GM23338 (cell line): ENCODE data around the gene TNFRSF4. TPM values are rescaled to one million over a fixed set of nuclear protein-coding genes. Genes with fewer than 3 reads are reported as not detected.

Experiments
- ATAC-seq: fragments of 200-7000 bp; cut with Tn5 transposase; 3 replicates; pipeline ENCODE4 v1.9.1; 2020
- DNase-seq: peaks from one replicate; pipeline ENCODE4 v3.0.0-alpha.2; 2015; ENCODE audit warnings: low spot score
- H2AFZ ChIP-seq: fragments of 200-600 bp; sonication (generic); 2 replicates; pipeline ENCODE4 v1.8.0; 2016; ENCODE audit warnings: antibody characterized with exemption, mild to moderate bottlenecking, moderate library complexity
- H3F3A ChIP-seq: fragments of 200-600 bp; sonication (generic); replicated peaks from 2 replicates; pipeline ENCODE4 v1.8.0; 2017; ENCODE audit warnings: antibody characterized with exemption, mixed run types, low read depth
- H3K27ac ChIP-seq: fragments of 200-600 bp; sonication (generic); 2 replicates; pipeline ENCODE4 v1.6.1; 2016; ENCODE audit warnings: low read depth
- H3K27me3 ChIP-seq: fragments of 200-600 bp; sonication (generic); 2 replicates; pipeline ENCODE4 v1.8.0; 2016; ENCODE audit warnings: mild to moderate bottlenecking, mixed run types, moderate library complexity; ENCODE audit not compliant: insufficient read depth
- H3K36me3 ChIP-seq: fragments of 200-600 bp; sonication (generic); 2 replicates; pipeline ENCODE4 v1.8.0; 2016; ENCODE audit warnings: mild to moderate bottlenecking; ENCODE audit not compliant: insufficient read depth
- H3K4me1 ChIP-seq: fragments of 200-600 bp; sonication (generic); 2 replicates; pipeline ENCODE4 v1.8.0; 2016; ENCODE audit warnings: mild to moderate bottlenecking, moderate library complexity; ENCODE audit not compliant: insufficient read depth
- H3K4me2 ChIP-seq: fragments of 200-600 bp; sonication (generic); 2 replicates; pipeline ENCODE4 v1.7.1; 2017; ENCODE audit warnings: mixed run types
- H3K4me3 ChIP-seq: fragments of 200-600 bp; sonication (generic); 2 replicates; pipeline ENCODE4 v1.6.1; 2016; ENCODE audit warnings: mixed run types
- H3K79me2 ChIP-seq: fragments of 200-600 bp; sonication (generic); replicated peaks from 2 replicates; pipeline ENCODE4 v1.8.0; 2017; ENCODE audit warnings: mild to moderate bottlenecking; ENCODE audit not compliant: insufficient read depth
- H3K9me2 ChIP-seq: fragments of 200-600 bp; sonication (generic); 2 replicates; pipeline ENCODE4 v1.8.0; 2017; ENCODE audit not compliant: insufficient read depth
- H4K20me1 ChIP-seq: fragments of 200-600 bp; sonication (generic); replicated peaks from 2 replicates; pipeline ENCODE4 v1.8.0; 2017; ENCODE audit warnings: mild to moderate bottlenecking; ENCODE audit not compliant: insufficient read depth
- H3K27ac Mint-ChIP-seq: 2 replicates; pipeline ENCODE4 v1.8.0; 2020; ENCODE audit warnings: inconsistent platforms, mild to moderate bottlenecking, moderate library complexity, mixed read lengths
- H3K27me3 Mint-ChIP-seq: 3 replicates; pipeline ENCODE4 v1.8.0; 2022; ENCODE audit warnings: low read depth, mild to moderate bottlenecking, moderate library complexity, mixed read lengths, inconsistent platforms; ENCODE audit not compliant: insufficient read depth, poor library complexity
- H3K36me3 Mint-ChIP-seq: 3 replicates; pipeline ENCODE4 v1.8.0; 2021; ENCODE audit warnings: low read depth, mild to moderate bottlenecking, inconsistent platforms, moderate library complexity, mixed read lengths
- H3K4me1 Mint-ChIP-seq: 3 replicates; pipeline ENCODE4 v1.8.0; 2020; ENCODE audit warnings: mild to moderate bottlenecking, inconsistent platforms, mixed read lengths
- H3K4me3 Mint-ChIP-seq: 3 replicates; pipeline ENCODE4 v1.8.0; 2021; ENCODE audit warnings: moderate library complexity, mild to moderate bottlenecking, inconsistent platforms, mixed read lengths
- H3K9me3 Mint-ChIP-seq: 3 replicates; pipeline ENCODE4 v1.8.0; 2020; ENCODE audit warnings: moderate library complexity, mild to moderate bottlenecking, inconsistent platforms, mixed read lengths
- CREB1 ChIP-seq: fragments of 250-450 bp; sonication (Bioruptor Pico); IDR thresholded peaks from 2 replicates; pipeline ENCODE4 v1.5.0; 2020; ENCODE audit warnings: low read depth, mild to moderate bottlenecking, moderate library complexity
- EZH2 ChIP-seq: fragments of 200-600 bp; sonication (generic); IDR thresholded peaks from one replicate; pipeline ENCODE4 v1.8.0; 2017; ENCODE audit warnings: antibody characterized with exemption, mild to moderate bottlenecking, low read depth; ENCODE audit not compliant: unreplicated experiment
- EZH2phosphoT487 ChIP-seq: fragments of 200-600 bp; sonication (generic); IDR thresholded peaks from one replicate; pipeline ENCODE4 v1.8.1; 2018; ENCODE audit warnings: antibody characterized with exemption; ENCODE audit not compliant: unreplicated experiment
- NANOG ChIP-seq: IDR thresholded peaks from 2 replicates; pipeline ENCODE4 v1.6.1; 2016; ENCODE audit warnings: antibody characterized with exemption, borderline replicate concordance
- POLR2AphosphoS5 ChIP-seq: IDR thresholded peaks from 2 replicates; pipeline ENCODE4 v1.6.1; 2016; ENCODE audit warnings: antibody characterized with exemption, low read depth
- STAT1 ChIP-seq: IDR thresholded peaks from one replicate; pipeline ENCODE4 v1.6.1; 2016; ENCODE audit warnings: antibody characterized with exemption; ENCODE audit not compliant: unreplicated experiment
- ZNF114 ChIP-seq: fragments of 250-450 bp; sonication (Bioruptor Pico); IDR thresholded peaks from 2 replicates; pipeline ENCODE4 v1.5.0; 2020; ENCODE audit warnings: mild to moderate bottlenecking, moderate library complexity
- ZNF462 ChIP-seq: fragments of 250-450 bp; sonication (Bioruptor Pico); IDR thresholded peaks from 2 replicates; pipeline ENCODE4 v1.5.0; 2020; ENCODE audit warnings: mild to moderate bottlenecking, moderate library complexity
- polyA plus RNA-seq: library from polyadenylated mRNA; unstranded; fragments of >200 nt; fragmentation: Nextera tagmentation; extraction: Ambion mirVana; gene quantifications from 2 replicates; pipeline ENCODE4 v1.2.1, GENCODE V29; 2016
- total RNA-seq: library from RNA; depleted of rRNA; stranded (reverse); fragments of >200 nt; shearing (Covaris generic); gene quantifications from 2 replicates; pipeline ENCODE4 v1.2.3, GENCODE V29; 2014
- TF ChIP-seq, protein P1 (sequence below), 2 experiments: fragments of 200-600 bp in 1 of 2; sonication (generic) in 1 of 2; conservative IDR thresholded peaks; 2 replicates each; pipeline versions ENCODE4 v1.5.1 to v1.6.1; 2016 to 2017; ENCODE audit warnings: antibody characterized with exemption in 2 of 2, low read depth in 2 of 2, mild to moderate bottlenecking in 2 of 2, moderate library complexity in 1 of 2
- TF ChIP-seq, protein P2 (sequence below): IDR thresholded peaks from 2 replicates; pipeline ENCODE4 v1.6.1; 2016; ENCODE audit warnings: antibody characterized with exemption

TNFRSF4 gene
- total and polyA plus RNA-seq, 2 experiments from 2014 or later, result not detected

- Histone ChIP-seq H2AFZ (no peak overlapping the region), H3K9me2 (no peaks in the 10 kb centered on the region), H3K79me2 (0 out of 2 replicates have a peak, but pooled peaks cover under 1% of the 10 kb centered on the region), H3K4me1 (no peaks in the 10 kb centered on the region), H3F3A (no peaks in the 10 kb centered on the region), H3K27ac (no peak overlapping the region), H3K4me3 (no peak overlapping the region), H4K20me1 (peaks cover under 1% of the 10 kb centered on the region; the same call in 1 of the 2 replicates), H3K27me3 (no peaks in the 10 kb centered on the region), H3K36me3 (no peaks in the 10 kb centered on the region), H3K4me2 (no peak overlapping the region)
- no peak overlapping the region for H3K4me3 Mint-ChIP-seq
- H3K36me3 Mint-ChIP-seq, result peaks cover 5% of the 10 kb centered on the region
- H3K4me1 Mint-ChIP-seq, result peaks cover 3% of the 10 kb centered on the region; the same call in 1 of the 3 replicates
- H3K9me3 Mint-ChIP-seq, result peaks cover 1% of the 10 kb centered on the region; the same call in 1 of the 3 replicates
- DNase-seq (no peak), ATAC-seq (peak; percentile 4; the same call in 2 of the 3 replicates)
- peaks cover 6% of the 10 kb centered on the region for H3K27me3 Mint-ChIP-seq
- TF ChIP-seq NANOG, result no peak
- TF ChIP-seq, protein P1, sequence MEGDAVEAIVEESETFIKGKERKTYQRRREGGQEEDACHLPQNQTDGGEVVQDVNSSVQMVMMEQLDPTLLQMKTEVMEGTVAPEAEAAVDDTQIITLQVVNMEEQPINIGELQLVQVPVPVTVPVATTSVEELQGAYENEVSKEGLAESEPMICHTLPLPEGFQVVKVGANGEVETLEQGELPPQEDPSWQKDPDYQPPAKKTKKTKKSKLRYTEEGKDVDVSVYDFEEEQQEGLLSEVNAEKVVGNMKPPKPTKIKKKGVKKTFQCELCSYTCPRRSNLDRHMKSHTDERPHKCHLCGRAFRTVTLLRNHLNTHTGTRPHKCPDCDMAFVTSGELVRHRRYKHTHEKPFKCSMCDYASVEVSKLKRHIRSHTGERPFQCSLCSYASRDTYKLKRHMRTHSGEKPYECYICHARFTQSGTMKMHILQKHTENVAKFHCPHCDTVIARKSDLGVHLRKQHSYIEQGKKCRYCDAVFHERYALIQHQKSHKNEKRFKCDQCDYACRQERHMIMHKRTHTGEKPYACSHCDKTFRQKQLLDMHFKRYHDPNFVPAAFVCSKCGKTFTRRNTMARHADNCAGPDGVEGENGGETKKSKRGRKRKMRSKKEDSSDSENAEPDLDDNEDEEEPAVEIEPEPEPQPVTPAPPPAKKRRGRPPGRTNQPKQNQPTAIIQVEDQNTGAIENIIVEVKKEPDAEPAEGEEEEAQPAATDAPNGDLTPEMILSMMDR (conservative IDR thresholded peaks at IDR 0.05; ENCODE audit: low read depth in 2 of 2), result 0 out of 4 replicates have a peak, but pooled peaks of 1 of the 2 experiments have one; percentile 3
- no peak overlapping the region for H3K27ac Mint-ChIP-seq
Measured at GRCh38 chr1:1239227-1239613, 25.3 kb upstream of the TNFRSF4 start.

GRCh38 chr1:1238702-1239178 lies 24.8 kb upstream of the TNFRSF4 start:
- no peak overlapping the region for H3K4me2 ChIP-seq
- no peaks in the 10 kb centered on the region for H3K27me3 ChIP-seq
- no peak for TF ChIP-seq STAT1
- no peak for TF ChIP-seq POLR2AphosphoS5
- no peak for TF ChIP-seq EZH2phosphoT487
- TF ChIP-seq, protein P2, sequence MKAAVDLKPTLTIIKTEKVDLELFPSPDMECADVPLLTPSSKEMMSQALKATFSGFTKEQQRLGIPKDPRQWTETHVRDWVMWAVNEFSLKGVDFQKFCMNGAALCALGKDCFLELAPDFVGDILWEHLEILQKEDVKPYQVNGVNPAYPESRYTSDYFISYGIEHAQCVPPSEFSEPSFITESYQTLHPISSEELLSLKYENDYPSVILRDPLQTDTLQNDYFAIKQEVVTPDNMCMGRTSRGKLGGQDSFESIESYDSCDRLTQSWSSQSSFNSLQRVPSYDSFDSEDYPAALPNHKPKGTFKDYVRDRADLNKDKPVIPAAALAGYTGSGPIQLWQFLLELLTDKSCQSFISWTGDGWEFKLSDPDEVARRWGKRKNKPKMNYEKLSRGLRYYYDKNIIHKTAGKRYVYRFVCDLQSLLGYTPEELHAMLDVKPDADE, result no peak
- no peak for TF ChIP-seq ZNF114
- no peak for TF ChIP-seq ZNF462 (CRISPR knock-in tag)
- TF ChIP-seq CREB1 (CRISPR knock-in tag), result no peak
- no peak for TF ChIP-seq NANOG
- TF ChIP-seq, protein P1 (conservative IDR thresholded peaks at IDR 0.05; ENCODE audit: low read depth in 2 of 2), result no peak
- TF ChIP-seq EZH2, result no peak

More at GRCh38 chr1:1238702-1239178, 24.8 kb upstream of the TNFRSF4 start:
- Histone ChIP-seq H3K4me1 (no peaks in the 10 kb centered on the region), H3K4me3 (no peak overlapping the region), H3K79me2 (peaks cover 5% of the 10 kb centered on the region; the same call in 1 of the 2 replicates), H3K27ac (no peak overlapping the region), H2AFZ (no peak overlapping the region), H3K9me2 (no peaks in the 10 kb centered on the region), H3F3A (peaks cover 1% of the 10 kb centered on the region; the same call in 1 of the 2 replicates), H3K36me3 (no peaks in the 10 kb centered on the region), H4K20me1 (peaks cover 5% of the 10 kb centered on the region)
- Mint-ChIP-seq H3K36me3 (peaks cover 10% of the 10 kb centered on the region), H3K27ac (no peak overlapping the region), H3K4me1 (peaks cover 6% of the 10 kb centered on the region; the same call in 2 of the 3 replicates), H3K27me3 (peaks cover 8% of the 10 kb centered on the region), H3K4me3 (no peak overlapping the region), H3K9me3 (peaks cover 6% of the 10 kb centered on the region)
- DNase-seq (no peak), ATAC-seq (no peak)
